K562 (cell line): Measurements from ENCODE around the gene CYP46A1. TPM values are rescaled to one million over a fixed set of nuclear protein-coding genes. Genes with fewer than 3 reads are reported as not detected.

ENCODE experiments used
- ATAC-seq: fragments of 200-7000 bp; cut with Tn5 transposase; 3 replicates; pipeline ENCODE4 v1.9.1; 2020; ENCODE audit warnings: moderate library complexity
- BruUV-seq: library from RNA; stranded (reverse); fragments of 400-500 nt; replicated peaks from 2 replicates; lab custom pipeline; 2021; lab: Mats Ljungman, UMichigan
- CTCF ChIA-PET: fragments of 300-600 bp; formaldehyde crosslinking; extraction: SDS; loops from one replicate; lab custom pipeline; 2021; ENCODE audit warnings: low intra/inter-chr PET ratio; lab: Yijun Ruan, JAX
- POLR2A ChIA-PET: fragments of 300-600, 350-650 bp; sonication (Branson Sonifier 250); formaldehyde crosslinking; extraction: SDS; loops from one replicate; lab custom pipeline; 2021; ENCODE audit warnings: antibody characterized with exemption, inconsistent platforms; lab: Yijun Ruan, JAX
- DNase-seq, 4 experiments: peaks; one replicate each; pipeline versions ENCODE4 v3.0.0 to v3.0.0-alpha.2; 2011 to 2018; ENCODE audit warnings: low spot score in 3 of 4, mixed read lengths in 3 of 4; ENCODE audit errors: extremely low read depth in 1 of 4
- FAIRE-seq: peaks from 2 replicates; lab custom pipeline; 2011; peaks lifted over from hg19 to GRCh38; lab: Jason Lieb, UNC
- H2AFZ ChIP-seq: 2 replicates; pipeline ENCODE4 v1.6.0; 2011; ENCODE audit warnings: low read depth, low read length, control low read depth, inconsistent platforms
- H3K27ac ChIP-seq: fragments of 200-600 bp; 3 replicates; pipeline ENCODE4 v1.8.0; 2011; ENCODE audit warnings: low read depth, mild to moderate bottlenecking, control low read depth, inconsistent platforms, low read length, moderate library complexity, mixed read lengths; ENCODE audit errors: extremely low read depth
- H3K27me3 ChIP-seq, 2 experiments: fragments of 300-600 bp in 1 of 2; 2 replicates in 1 of 2; 3 replicates in 1 of 2; pipeline versions ENCODE4 v1.6.0 to v1.8.0; 2011; ENCODE audit warnings: inconsistent platforms in 2 of 2, low read length in 2 of 2, mild to moderate bottlenecking in 1 of 2, mixed read lengths in 1 of 2, moderate library complexity in 1 of 2; ENCODE audit not compliant: control insufficient read depth in 2 of 2, insufficient read depth in 2 of 2
- H3K36me3 ChIP-seq: fragments of 300-600 bp; 3 replicates; pipeline ENCODE4 v1.8.0; 2011; ENCODE audit warnings: mild to moderate bottlenecking, low read length, inconsistent platforms; ENCODE audit not compliant: control insufficient read depth, insufficient read depth
- H3K4me1 ChIP-seq, 2 experiments: fragments of 200-600 bp in 1 of 2; replicated peaks in 1 of 2; 2 replicates in 1 of 2; 3 replicates in 1 of 2; pipeline versions ENCODE4 v1.5.1 to v1.8.0; 2011; ENCODE audit warnings: inconsistent platforms in 2 of 2, low read length in 2 of 2, mild to moderate bottlenecking in 1 of 2, mixed read lengths in 1 of 2, moderate library complexity in 1 of 2; ENCODE audit not compliant: control insufficient read depth in 2 of 2, insufficient read depth in 2 of 2
- H3K4me2 ChIP-seq: 2 replicates; pipeline ENCODE4 v1.6.1; 2011; ENCODE audit warnings: low read length, control low read depth, inconsistent platforms, mixed read lengths; ENCODE audit not compliant: insufficient read depth
- H3K4me3 ChIP-seq: fragments of 200-600 bp; sonication (generic), shearing (Covaris generic); 2 replicates; pipeline ENCODE4 v1.5.1; 2016; ENCODE audit warnings: control low read depth, inconsistent platforms
- H3K79me2 ChIP-seq: fragments of 200-600 bp; 3 replicates; pipeline ENCODE4 v1.8.0; 2011; ENCODE audit warnings: low read length, inconsistent platforms; ENCODE audit not compliant: control insufficient read depth, insufficient read depth
- H3K9ac ChIP-seq, 2 experiments: 2 replicates each; pipeline versions ENCODE4 v1.6.0 to v1.6.1; 2011; ENCODE audit warnings: low read depth in 2 of 2, low read length in 2 of 2, control low read depth in 1 of 2, inconsistent platforms in 1 of 2, mild to moderate bottlenecking in 1 of 2, mixed read lengths in 1 of 2; ENCODE audit not compliant: insufficient read depth in 1 of 2
- H3K9me1 ChIP-seq: one replicate; pipeline ENCODE4 v1.6.0; 2011; ENCODE audit warnings: inconsistent platforms, mild to moderate bottlenecking, low read length, moderate library complexity; ENCODE audit not compliant: control insufficient read depth, insufficient read depth
- H3K9me3 ChIP-seq: replicated peaks from 2 replicates; pipeline ENCODE4 v1.5.1; 2011; ENCODE audit warnings: low read depth, low read length, inconsistent platforms; ENCODE audit not compliant: control insufficient read depth, insufficient read depth
- H4K20me1 ChIP-seq: replicated peaks from 2 replicates; pipeline ENCODE4 v1.6.1; 2011; ENCODE audit warnings: low read length, inconsistent platforms, mixed read lengths; ENCODE audit not compliant: control insufficient read depth, insufficient read depth
- CLOCK ChIP-seq: fragments of 250-450 bp; sonication (Bioruptor Pico); IDR thresholded peaks from 2 replicates; pipeline ENCODE4 v1.4.0; 2020; ENCODE audit warnings: mild to moderate bottlenecking, moderate library complexity, borderline replicate concordance
- CXXC5 ChIP-seq: fragments of 250-450 bp; sonication (Bioruptor Pico); IDR thresholded peaks from 2 replicates; pipeline ENCODE4 v1.8.0; 2022; ENCODE audit warnings: inconsistent platforms, mild to moderate bottlenecking, moderate library complexity
- SMARCE1 ChIP-seq: fragments of 450-650 bp; IDR thresholded peaks from 2 replicates; pipeline ENCODE4 v1.7.1; 2016; ENCODE audit warnings: mild to moderate bottlenecking
- U2AF2 ChIP-seq: fragments of 200-400 bp; formaldehyde crosslinking; optimal IDR thresholded peaks from 2 replicates; pipeline ENCODE3; 2017; ENCODE audit warnings: low read depth, mild to moderate bottlenecking, low read length
- ZKSCAN1 ChIP-seq: fragments of 150-350 bp; IDR thresholded peaks from 2 replicates; pipeline ENCODE4 v1.6.1; 2016; ENCODE audit warnings: low read depth, low read length
- WGBS: fragments of 100-300 bp; shearing (Covaris generic); methylation state at CpG from one replicate; pipeline ENCODE4 v1.1.6; 2016; ENCODE audit warnings: low coverage, mixed read lengths; ENCODE audit not compliant: insufficient coverage; ENCODE audit errors: missing lambda C conversion rate; 5-methylcytosine and 5-hydroxymethylcytosine counted together
- in situ Hi-C: fragments of 300-500 bp; cut with MboI; formaldehyde crosslinking; loops from 4 replicates; pipeline ENCODE4 v1.15.0; 2018; ENCODE audit warnings: inconsistent platforms, mixed read lengths
- intact Hi-C: fragments of 100-400 bp; cut with micrococcal nuclease; formaldehyde crosslinking; loops from 2 replicates; pipeline ENCODE4 v1.14.2; 2022
- polyA plus RNA-seq, 8 experiments: library from polyadenylated mRNA; depleted of rRNA in 4 of 8; stranded (reverse) in 5 of 8; unstranded in 3 of 8; fragments of >200 nt; fragmentation: Nextera tagmentation in 2 of 8; fragmentation: Illumina TruSeq in 1 of 8; extraction: Ambion mirVana in 2 of 8; extraction: Trizol in 1 of 8; gene quantifications; 2 replicates each; pipeline versions ENCODE4 v1.2.1 to v1.2.3, GENCODE V29; 2011 to 2014; ENCODE audit warnings: inconsistent platforms in 1 of 8, missing spikeins in 1 of 8
- total RNA-seq, 7 experiments: library from RNA; depleted of rRNA in 6 of 7; stranded (reverse); fragments of >200 nt in 6 of 7; fragmentation: Illumina TruSeq in 2 of 7; extraction: Trizol in 2 of 7; gene quantifications; 2 replicates each; pipeline versions ENCODE4 v1.2.1 to v1.2.3, GENCODE V29; 2011 to 2021; ENCODE audit warnings: low replicate concordance in 1 of 7
- TF ChIP-seq, protein P1 (sequence below): fragments of 450-650 bp; IDR thresholded peaks from 2 replicates; pipeline ENCODE4 v1.6.1; 2017; ENCODE audit warnings: mild to moderate bottlenecking, moderate library complexity
- TF ChIP-seq, protein P2 (sequence below): fragments of 450-650 bp; formaldehyde crosslinking; IDR thresholded peaks from 2 replicates; pipeline ENCODE4 v1.4.0; 2022; ENCODE audit warnings: missing genetic modification characterization
- TF ChIP-seq, protein P3 (sequence below): fragments of 450-650 bp; formaldehyde crosslinking; IDR thresholded peaks from 2 replicates; pipeline ENCODE4 v1.4.0; 2020; ENCODE audit warnings: mild to moderate bottlenecking, moderate library complexity

CYP46A1 gene
- total and polyA plus RNA-seq, 9 of the 15 experiments (the other 6 are each of a cell fraction or from before 2014, with no cell fraction given) = not detected

- H3K4me1 ChIP-seq = peaks cover 0 to 28% of the 10 kb centered on the region in 2 experiments; a peak in 2 of 5 replicates
- no peak overlapping the region for H3K4me2 ChIP-seq
- H3K27me3 ChIP-seq = peaks cover 0 to 71% of the 10 kb centered on the region in 2 experiments; a peak in 3 of 5 replicates
- 0% methylated on average over 3 of the region's 4 CpGs for WGBS
- ATAC-seq (no peak), FAIRE-seq (no peak), DNase-seq (no peak)
- in situ Hi-C loops (loop anchor here (10.0 kb wide), 1 partner anchor 156 kb away; no protein-coding TSS in a partner anchor), intact Hi-C loops (no loop called here)
- H2AFZ ChIP-seq = no peak overlapping the region
- BruUV-seq = no TSS peak
- H3K36me3 ChIP-seq = no peaks in the 10 kb centered on the region
- H3K27ac ChIP-seq = no peak overlapping the region
- H3K9ac ChIP-seq = no peak overlapping the region
- no peaks in the 10 kb centered on the region for H3K9me3 ChIP-seq
- ChIA-PET CTCF (interaction anchor here (2.2 kb wide), 1 partner anchor 156 kb away, joined by 9 read pairs; no protein-coding TSS in a partner anchor), POLR2A (interaction anchor here (1.1 kb wide), 1 partner anchor 12 kb away, joined by 3 read pairs; no protein-coding TSS in a partner anchor)
- no peak overlapping the region for H3K4me3 ChIP-seq
- no peaks in the 10 kb centered on the region; the same call in 1 of the 2 replicates for H4K20me1 ChIP-seq
- no peak for TF ChIP-seq CXXC5
- no peak for TF ChIP-seq ZKSCAN1
- no peak for TF ChIP-seq CLOCK (CRISPR knock-in tag)
- TF ChIP-seq, protein P1, sequence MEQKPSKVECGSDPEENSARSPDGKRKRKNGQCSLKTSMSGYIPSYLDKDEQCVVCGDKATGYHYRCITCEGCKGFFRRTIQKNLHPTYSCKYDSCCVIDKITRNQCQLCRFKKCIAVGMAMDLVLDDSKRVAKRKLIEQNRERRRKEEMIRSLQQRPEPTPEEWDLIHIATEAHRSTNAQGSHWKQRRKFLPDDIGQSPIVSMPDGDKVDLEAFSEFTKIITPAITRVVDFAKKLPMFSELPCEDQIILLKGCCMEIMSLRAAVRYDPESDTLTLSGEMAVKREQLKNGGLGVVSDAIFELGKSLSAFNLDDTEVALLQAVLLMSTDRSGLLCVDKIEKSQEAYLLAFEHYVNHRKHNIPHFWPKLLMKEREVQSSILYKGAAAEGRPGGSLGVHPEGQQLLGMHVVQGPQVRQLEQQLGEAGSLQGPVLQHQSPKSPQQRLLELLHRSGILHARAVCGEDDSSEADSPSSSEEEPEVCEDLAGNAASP = no peak
- no peak for TF ChIP-seq SMARCE1
- TF ChIP-seq, protein P2, sequence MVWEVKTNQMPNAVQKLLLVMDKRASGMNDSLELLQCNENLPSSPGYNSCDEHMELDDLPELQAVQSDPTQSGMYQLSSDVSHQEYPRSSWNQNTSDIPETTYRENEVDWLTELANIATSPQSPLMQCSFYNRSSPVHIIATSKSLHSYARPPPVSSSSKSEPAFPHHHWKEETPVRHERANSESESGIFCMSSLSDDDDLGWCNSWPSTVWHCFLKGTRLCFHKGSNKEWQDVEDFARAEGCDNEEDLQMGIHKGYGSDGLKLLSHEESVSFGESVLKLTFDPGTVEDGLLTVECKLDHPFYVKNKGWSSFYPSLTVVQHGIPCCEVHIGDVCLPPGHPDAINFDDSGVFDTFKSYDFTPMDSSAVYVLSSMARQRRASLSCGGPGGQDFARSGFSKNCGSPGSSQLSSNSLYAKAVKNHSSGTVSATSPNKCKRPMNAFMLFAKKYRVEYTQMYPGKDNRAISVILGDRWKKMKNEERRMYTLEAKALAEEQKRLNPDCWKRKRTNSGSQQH (CRISPR knock-in tag) = no peak
- no peak for TF ChIP-seq U2AF2
- TF ChIP-seq, protein P3, sequence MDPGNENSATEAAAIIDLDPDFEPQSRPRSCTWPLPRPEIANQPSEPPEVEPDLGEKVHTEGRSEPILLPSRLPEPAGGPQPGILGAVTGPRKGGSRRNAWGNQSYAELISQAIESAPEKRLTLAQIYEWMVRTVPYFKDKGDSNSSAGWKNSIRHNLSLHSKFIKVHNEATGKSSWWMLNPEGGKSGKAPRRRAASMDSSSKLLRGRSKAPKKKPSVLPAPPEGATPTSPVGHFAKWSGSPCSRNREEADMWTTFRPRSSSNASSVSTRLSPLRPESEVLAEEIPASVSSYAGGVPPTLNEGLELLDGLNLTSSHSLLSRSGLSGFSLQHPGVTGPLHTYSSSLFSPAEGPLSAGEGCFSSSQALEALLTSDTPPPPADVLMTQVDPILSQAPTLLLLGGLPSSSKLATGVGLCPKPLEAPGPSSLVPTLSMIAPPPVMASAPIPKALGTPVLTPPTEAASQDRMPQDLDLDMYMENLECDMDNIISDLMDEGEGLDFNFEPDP (CRISPR knock-in tag) = no peak
- TF ChIP-seq, all 486 proteins: peak for 0
- H3K79me2 ChIP-seq = no peaks in the 10 kb centered on the region
- H3K9me1 ChIP-seq = no peaks in the 10 kb centered on the region
Measured at GRCh38 chr14:99728981-99729451, 44.9 kb downstream of the CYP46A1 start.
